ENCODE results near the gene PLPP6. TPM values are rescaled to one million over a fixed set of nuclear protein-coding genes. Genes with fewer than 3 reads are reported as not detected.

PLPP6 gene
- total RNA-seq (5.4 and 6.4 TPM in 2 replicates), polyA plus RNA-seq (6.3 and 7.0 TPM in 2 replicates), polyA minus RNA-seq (11.6 and 14.5 TPM in 2 replicates), Bru-seq, nascent RNA (percentile 71 among the genes with signal in this experiment), BruChase-seq, experiment 1, labeled RNA remaining after a 6-hour chase (percentile 43 among the genes with signal in this experiment), BruChase-seq, experiment 2, labeled RNA remaining after a 2-hour chase (percentile 69 among the genes with signal in this experiment)
- 4.3 and 4.8 TPM in 2 replicates for polyA plus RNA-seq (2011; cell fraction: cytosol; rRNA removed)
- polyA plus RNA-seq (2011; cell fraction: nucleus; rRNA removed): 3.3 and 3.8 TPM in 2 replicates
- polyA plus RNA-seq (2012): 4.7 and 7.5 TPM in 2 replicates
- 4.6 TPM for polyA minus RNA-seq (2011; cell fraction: cytosol; rRNA and poly(A)+ RNA removed)
- 6.1 and 7.4 TPM in 2 replicates for polyA minus RNA-seq (2011; cell fraction: nucleus; rRNA and poly(A)+ RNA removed)
- long read RNA-seq, transcript PLPP6-201 (1 exons, 2,944 nt): major isoform, 15 of 15 reads
- long read RNA-seq, partial matches to known transcripts: 0 of 15 reads
- long read RNA-seq, other reads (novel, unspliced or antisense): 0 of 15 reads

DNA sequence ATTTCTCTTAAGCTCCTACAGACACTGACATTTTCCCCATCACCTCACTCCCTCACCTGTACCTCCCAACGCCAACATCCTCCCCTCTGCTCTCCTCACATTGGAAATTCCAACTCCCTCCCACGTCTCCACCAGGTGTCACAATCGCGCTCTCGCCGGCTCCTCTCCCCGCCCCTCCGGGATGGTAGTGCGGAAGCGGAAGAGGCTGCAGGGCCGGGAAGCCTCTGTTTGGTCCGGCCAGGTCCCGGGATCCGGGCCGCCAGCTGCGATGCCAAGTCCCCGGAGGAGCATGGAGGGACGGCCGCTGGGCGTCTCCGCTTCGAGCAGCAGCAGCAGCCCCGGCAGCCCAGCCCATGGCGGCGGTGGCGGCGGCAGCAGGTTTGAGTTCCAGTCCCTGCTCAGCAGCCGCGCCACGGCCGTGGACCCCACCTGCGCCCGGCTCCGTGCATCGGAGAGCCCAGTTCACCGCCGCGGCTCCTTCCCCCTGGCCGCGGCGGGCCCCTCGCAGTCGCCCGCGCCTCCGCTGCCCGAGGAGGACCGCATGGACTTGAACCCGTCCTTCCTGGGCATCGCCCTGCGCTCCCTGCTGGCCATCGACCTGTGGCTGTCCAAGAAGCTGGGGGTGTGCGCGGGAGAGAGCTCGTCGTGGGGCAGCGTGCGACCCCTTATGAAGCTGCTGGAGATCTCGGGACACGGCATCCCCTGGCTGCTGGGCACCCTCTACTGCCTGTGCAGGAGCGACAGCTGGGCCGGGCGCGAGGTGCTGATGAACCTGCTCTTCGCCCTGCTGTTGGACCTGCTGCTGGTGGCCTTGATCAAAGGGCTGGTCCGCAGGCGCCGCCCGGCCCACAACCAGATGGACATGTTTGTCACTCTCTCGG, at the start of gene PLPP6:
Gene PLPP6, plus strand, starts transcription at position 187 of the 881 bp plus-strand sequence. Its CDS starts 82 bp downstream, at position 269.
- Histone ChIP-seq H4K20me1 (replicated peaks; ENCODE audit: control insufficient read depth, extremely low read depth, insufficient read depth, low read length) (no peaks in the 10 kb centered on the region), H3K36me3 (ENCODE audit: control insufficient read depth in 2 of 2, extremely low read depth in 1 of 2, insufficient read depth in 2 of 2, low read length in 2 of 2) (no peaks in the 10 kb centered on the region), H3K4me3 (replicated peaks in 1 of 3; ENCODE audit: insufficient read depth in 1 of 3, low read depth in 1 of 3, low read length in 3 of 3) (peak within 1 kb of the TSS; percentile 57 to 81 (median 71)), H3K4me2 (ENCODE audit: insufficient read depth, low read length) (peak within 1 kb of the TSS; percentile 82), H3K27ac (ENCODE audit: insufficient read depth, low read depth, low read length) (peak within 1 kb of the TSS; percentile 10), H3K4me1 (ENCODE audit: control insufficient read depth, extremely low read depth, insufficient read depth, low read length) (peaks cover 32% of the 10 kb centered on the region), H3K9me3 (replicated peaks; ENCODE audit: control insufficient read depth, insufficient read depth, low read length) (no peaks in the 10 kb centered on the region), H3K9me1 (replicated peaks; ENCODE audit: control insufficient read depth, extremely low read depth, insufficient read depth, low read length) (no peaks in the 10 kb centered on the region), H3K27me3 (ENCODE audit: control insufficient read depth in 2 of 2, insufficient read depth in 2 of 2, low read length in 2 of 2) (no peaks in the 10 kb centered on the region), H3K9ac (replicated peaks; ENCODE audit: extremely low read depth, insufficient read depth, low read length) (peak within 1 kb of the TSS; percentile 64), H3K79me2 (ENCODE audit: control insufficient read depth, insufficient read depth, low read length) (no peaks in the 10 kb centered on the region), H2AFZ (ENCODE audit: low read depth, low read length) (peak within 1 kb of the TSS; percentile 79)
- intact Hi-C loops (cut with micrococcal nuclease) (loop anchor here (1.0 to 2.0 kb wide), 5 partner anchors 17 to 326 kb away; partner anchors contain the start of gene CDC37L1), dilution Hi-C loops (cut with MboI; ENCODE audit: extremely low pct_ligation_motif_present, low sequenced_read_pairs) (no loop called here)
- BruUV-seq (replicated peaks): no TSS peak
- CTCF ChIA-PET: interaction anchor here (0.7 to 1.4 kb wide), 6 partner anchors 10 to 57 kb away, joined by 3 to 5 read pairs (median 3); partner anchors contain the start of gene CDC37L1
- no peak for TF ChIP-seq GATA2 (IDR thresholded peaks at IDR 0.05; ENCODE audit: insufficient read depth, insufficient read length, low read depth, low read length)
- peak; percentile 74 for TF ChIP-seq POLR2A (IDR thresholded peaks at IDR 0.05; ENCODE audit: low read depth, low read length)
- peak; percentile 82 for TF ChIP-seq POLR2AphosphoS5 (IDR thresholded peaks at IDR 0.05; ENCODE audit: insufficient read depth, low read depth, low read length)
- TF ChIP-seq, protein P1, sequence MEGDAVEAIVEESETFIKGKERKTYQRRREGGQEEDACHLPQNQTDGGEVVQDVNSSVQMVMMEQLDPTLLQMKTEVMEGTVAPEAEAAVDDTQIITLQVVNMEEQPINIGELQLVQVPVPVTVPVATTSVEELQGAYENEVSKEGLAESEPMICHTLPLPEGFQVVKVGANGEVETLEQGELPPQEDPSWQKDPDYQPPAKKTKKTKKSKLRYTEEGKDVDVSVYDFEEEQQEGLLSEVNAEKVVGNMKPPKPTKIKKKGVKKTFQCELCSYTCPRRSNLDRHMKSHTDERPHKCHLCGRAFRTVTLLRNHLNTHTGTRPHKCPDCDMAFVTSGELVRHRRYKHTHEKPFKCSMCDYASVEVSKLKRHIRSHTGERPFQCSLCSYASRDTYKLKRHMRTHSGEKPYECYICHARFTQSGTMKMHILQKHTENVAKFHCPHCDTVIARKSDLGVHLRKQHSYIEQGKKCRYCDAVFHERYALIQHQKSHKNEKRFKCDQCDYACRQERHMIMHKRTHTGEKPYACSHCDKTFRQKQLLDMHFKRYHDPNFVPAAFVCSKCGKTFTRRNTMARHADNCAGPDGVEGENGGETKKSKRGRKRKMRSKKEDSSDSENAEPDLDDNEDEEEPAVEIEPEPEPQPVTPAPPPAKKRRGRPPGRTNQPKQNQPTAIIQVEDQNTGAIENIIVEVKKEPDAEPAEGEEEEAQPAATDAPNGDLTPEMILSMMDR (IDR thresholded peaks at IDR 0.05; ENCODE audit: extremely low read depth in 1 of 2, insufficient read depth in 1 of 2, low read depth in 1 of 2, low read length in 2 of 2): peak; percentile 18 to 57
- no peak for TF ChIP-seq JUN (IDR thresholded peaks at IDR 0.05; ENCODE audit: borderline replicate concordance, insufficient read depth, insufficient read length, low read depth)
- POLR2A ChIA-PET: no interaction called here
- FAIRE-seq (peak; percentile 76), DNase-seq (ENCODE audit: low read depth, low spot score) (peak; percentile 76)
